Esophagus muscularis mucosa (tissue), 4 donors: ENCODE results near the gene MATCAP1. TPM values are rescaled to one million over a fixed set of nuclear protein-coding genes. Genes with fewer than 3 reads are reported as not detected.

Experiments used
- DNase-seq: peaks from one replicate; pipeline ENCODE4 v3.0.0-alpha.2; 2017; ENCODE audit errors: extremely low spot score
- H3K27ac ChIP-seq, 4 donors: fragments of 200-600 bp; sonication (generic); replicated peaks in 1 of 4; 1 replicate in 3 of 4; 2 replicates in 1 of 4; pipeline ENCODE4 v1.5.1; 2016 to 2019; ENCODE audit warnings: mild to moderate bottlenecking in 1 of 4
- H3K27me3 ChIP-seq, 4 donors: fragments of 200-600 bp; sonication (generic); one replicate each; pipeline versions ENCODE4 v1.5.1 to v1.6.0; 2016 to 2019
- H3K36me3 ChIP-seq, 4 donors: fragments of 200-600 bp; sonication (generic); one replicate each; pipeline ENCODE4 v1.5.1; 2016 to 2019
- H3K4me1 ChIP-seq, 4 donors: fragments of 200-600 bp; sonication (generic); one replicate each; pipeline ENCODE4 v1.5.1; 2016 to 2019
- H3K4me3 ChIP-seq, 4 donors: fragments of 200-600 bp; sonication (generic); 1 replicate in 2 of 4; 2 replicates in 2 of 4; pipeline ENCODE4 v1.5.1; 2016 to 2019; ENCODE audit warnings: mild to moderate bottlenecking in 4 of 4, moderate library complexity in 1 of 4
- H3K9me3 ChIP-seq, 4 donors: fragments of 200-600 bp; sonication (generic); 1 replicate in 3 of 4; 2 replicates in 1 of 4; pipeline ENCODE4 v1.5.1; 2016 to 2019
- EP300 ChIP-seq: sonication (generic); formaldehyde crosslinking; IDR thresholded peaks from one replicate; pipeline ENCODE4 v1.6.1; 2017; ENCODE audit warnings: antibody characterized with exemption
- POLR2A ChIP-seq: fragments of 450-650 bp; IDR thresholded peaks from one replicate; pipeline ENCODE4 v1.6.1; 2017; ENCODE audit warnings: antibody characterized with exemption, moderate library complexity, mild to moderate bottlenecking, low read depth
- POLR2AphosphoS5 ChIP-seq, 2 donors: sonication (generic); formaldehyde crosslinking; IDR thresholded peaks; one replicate each; pipeline ENCODE4 v1.6.1; 2017; ENCODE audit warnings: antibody characterized with exemption in 2 of 2
- WGBS: methylation state at CpG from one replicate; pipeline ENCODE4 v1.1.5; 2018; 5-methylcytosine and 5-hydroxymethylcytosine counted together
- intact Hi-C: fragments of 100-400 bp; cut with DNase I; formaldehyde crosslinking; loops from one replicate; pipeline ENCODE4 v1.15.1; 2023
- total RNA-seq, 4 donors: library from RNA; depleted of rRNA; stranded (reverse); fragments of >200 nt; gene quantifications; one replicate each; pipeline versions ENCODE4 v1.1.0 to v1.2.1, GENCODE V29; 2016
- TF ChIP-seq, protein P1 (sequence below), 3 experiments: fragments of 200-600 bp in 2 of 3; fragments of 450-650 bp in 1 of 3; sonication (generic) in 2 of 3; IDR thresholded peaks; one replicate each; pipeline ENCODE4 v1.5.1; 2017 to 2019; ENCODE audit warnings: antibody characterized with exemption in 3 of 3, mild to moderate bottlenecking in 2 of 3, moderate library complexity in 1 of 3

MATCAP1 gene
- total RNA-seq, 4 donors from 2014 or later, result 7.8 to 17.7 (median 11.2) TPM

DNA sequence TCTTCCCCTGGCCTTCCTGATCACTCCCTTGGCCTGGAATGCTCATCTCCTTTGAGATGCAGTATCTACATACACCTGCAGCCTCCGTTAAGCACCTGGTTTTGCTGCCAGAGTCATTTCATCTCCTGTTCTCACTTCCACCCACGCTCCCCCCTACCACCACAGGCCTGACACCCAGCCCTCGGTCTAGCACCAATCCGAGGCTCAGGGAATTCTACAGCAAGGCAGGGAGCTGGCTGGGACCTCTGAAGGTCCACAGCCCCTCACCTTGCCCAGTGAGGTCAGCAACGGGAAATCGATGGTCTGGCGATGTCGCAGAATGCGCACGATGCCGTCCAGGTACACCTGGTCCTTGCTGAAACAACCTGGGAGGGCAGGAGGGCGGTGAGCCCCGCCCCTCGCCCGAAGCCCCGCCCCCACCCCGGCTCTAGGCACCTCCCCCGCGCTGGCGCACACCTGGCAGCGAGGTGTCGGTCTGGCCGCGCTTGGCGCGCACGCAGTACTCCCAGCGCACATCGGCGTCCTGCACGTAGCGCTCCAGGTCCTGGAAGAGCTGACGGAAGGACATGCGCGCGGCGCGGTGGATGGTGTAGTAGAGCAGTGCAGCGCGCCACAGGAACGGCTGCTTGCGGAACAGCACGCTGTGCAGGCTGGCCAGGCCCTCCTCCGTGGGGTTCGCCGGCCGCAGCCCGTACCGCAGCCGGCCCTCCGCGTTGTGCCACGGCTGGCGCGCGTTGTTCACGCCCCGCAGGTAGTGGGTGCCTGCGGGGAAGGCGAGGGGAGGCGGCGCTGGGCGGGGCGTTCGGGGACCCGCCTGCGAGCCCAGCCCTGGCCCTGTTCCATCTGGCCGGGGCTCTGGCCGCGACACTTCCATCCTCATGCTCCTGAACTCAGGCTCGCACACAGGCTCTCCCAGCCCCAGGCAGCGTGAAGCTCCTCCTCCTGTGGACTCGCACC, 5.7 kb downstream of the MATCAP1 start:
- Histone ChIP-seq H3K9me3 (no peaks in the 10 kb centered on the region), H3K27me3 (no peaks in the 10 kb centered on the region), H3K4me1 (peaks cover 35 to 94% (median 77%) of the 10 kb centered on the region in 4 donors), H3K27ac (peak overlapping the region; percentile 63 to 78 (median 72)), H3K4me3 (peak overlapping the region; percentile 50 to 62 (median 53)), H3K36me3 (peaks cover 0 to 16% (median 9%) of the 10 kb centered on the region in 4 donors)
- TF ChIP-seq EP300, result no peak
- TF ChIP-seq POLR2A, result no peak
- TF ChIP-seq POLR2AphosphoS5 (IDR thresholded peaks at IDR 0.05), result peak; percentile 65 to 68
- TF ChIP-seq, protein P1, sequence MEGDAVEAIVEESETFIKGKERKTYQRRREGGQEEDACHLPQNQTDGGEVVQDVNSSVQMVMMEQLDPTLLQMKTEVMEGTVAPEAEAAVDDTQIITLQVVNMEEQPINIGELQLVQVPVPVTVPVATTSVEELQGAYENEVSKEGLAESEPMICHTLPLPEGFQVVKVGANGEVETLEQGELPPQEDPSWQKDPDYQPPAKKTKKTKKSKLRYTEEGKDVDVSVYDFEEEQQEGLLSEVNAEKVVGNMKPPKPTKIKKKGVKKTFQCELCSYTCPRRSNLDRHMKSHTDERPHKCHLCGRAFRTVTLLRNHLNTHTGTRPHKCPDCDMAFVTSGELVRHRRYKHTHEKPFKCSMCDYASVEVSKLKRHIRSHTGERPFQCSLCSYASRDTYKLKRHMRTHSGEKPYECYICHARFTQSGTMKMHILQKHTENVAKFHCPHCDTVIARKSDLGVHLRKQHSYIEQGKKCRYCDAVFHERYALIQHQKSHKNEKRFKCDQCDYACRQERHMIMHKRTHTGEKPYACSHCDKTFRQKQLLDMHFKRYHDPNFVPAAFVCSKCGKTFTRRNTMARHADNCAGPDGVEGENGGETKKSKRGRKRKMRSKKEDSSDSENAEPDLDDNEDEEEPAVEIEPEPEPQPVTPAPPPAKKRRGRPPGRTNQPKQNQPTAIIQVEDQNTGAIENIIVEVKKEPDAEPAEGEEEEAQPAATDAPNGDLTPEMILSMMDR (IDR thresholded peaks at IDR 0.05), result peak in 1 of 3 experiments; percentile 30
- DNase-seq, result no peak
- WGBS, result 19% methylated on average over 10 of the region's 73 CpGs
- intact Hi-C loops, result no loop called here

DNA sequence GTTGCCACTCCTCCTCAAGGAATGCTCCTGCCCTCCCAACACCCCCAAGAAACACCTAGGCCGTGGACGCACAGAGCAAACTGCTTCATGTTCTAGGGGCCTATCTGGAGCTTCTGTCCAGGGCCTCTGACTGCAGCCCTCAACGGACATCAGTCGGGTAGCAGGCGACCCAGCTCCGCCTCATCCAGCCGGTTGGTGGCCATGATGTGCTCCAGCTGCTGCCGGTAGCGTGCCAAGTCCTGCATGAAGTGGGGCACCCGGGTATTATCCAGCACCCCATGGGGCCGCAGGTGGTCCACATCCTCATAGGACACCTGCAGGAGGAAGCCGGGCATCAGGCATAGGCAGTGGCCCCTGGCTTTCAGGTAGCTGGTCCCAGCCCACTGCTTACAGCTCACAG, 7.1 kb downstream of the MATCAP1 start:
- Histone ChIP-seq H3K27ac (no peak overlapping the region), H3K9me3 (no peaks in the 10 kb centered on the region), H3K27me3 (no peaks in the 10 kb centered on the region), H3K4me1 (peaks cover 39 to 95% (median 75%) of the 10 kb centered on the region in 4 donors), H3K4me3 (no peak overlapping the region), H3K36me3 (peaks cover 0 to 16% (median 9%) of the 10 kb centered on the region in 4 donors)
- TF ChIP-seq POLR2AphosphoS5 (IDR thresholded peaks at IDR 0.05), result no peak
- TF ChIP-seq POLR2A, result no peak
- TF ChIP-seq, protein P1 (IDR thresholded peaks at IDR 0.05), result no peak
- no peak for TF ChIP-seq EP300
- DNase-seq, result no peak
- no CpG with 5 or more reads among the region's 12 CpGs for WGBS
- intact Hi-C loops, result no loop called here

DNA sequence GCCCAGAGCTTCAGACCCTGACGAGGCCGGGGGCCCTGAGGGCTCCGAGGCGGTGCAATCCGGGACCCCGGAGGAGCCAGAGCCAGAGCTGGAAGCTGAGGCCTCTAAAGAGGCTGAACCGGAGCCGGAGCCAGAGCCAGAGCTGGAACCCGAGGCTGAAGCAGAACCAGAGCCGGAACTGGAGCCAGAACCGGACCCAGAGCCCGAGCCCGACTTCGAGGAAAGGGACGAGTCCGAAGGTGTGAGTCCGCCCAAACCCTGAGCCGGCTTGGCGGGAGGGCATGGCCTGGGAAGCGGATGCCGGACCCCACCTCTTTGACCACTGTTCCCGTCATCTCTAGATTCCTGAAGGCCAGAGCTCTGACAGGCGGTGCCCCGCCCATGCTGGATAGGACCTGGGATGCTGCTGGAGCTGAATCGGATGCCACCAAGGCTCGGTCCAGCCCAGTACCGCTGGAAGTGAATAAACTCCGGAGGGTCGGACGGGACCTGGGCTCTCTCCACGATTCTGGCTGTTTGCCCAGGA, 9.0 kb downstream of the MATCAP1 start:
- WGBS, result 40% methylated on average over 4 of the region's 31 CpGs
- intact Hi-C loops, result no loop called here
- no peak for DNase-seq
- Histone ChIP-seq H3K27me3 (no peaks in the 10 kb centered on the region), H3K4me1 (peaks cover 50 to 96% (median 81%) of the 10 kb centered on the region in 4 donors), H3K9me3 (no peaks in the 10 kb centered on the region), H3K36me3 (peaks cover 0 to 16% (median 9%) of the 10 kb centered on the region in 4 donors), H3K27ac (peak overlapping the region; percentile 89 to 97 (median 95)), H3K4me3 (peak overlapping the region; percentile 56 to 66 (median 57))
- no peak for TF ChIP-seq POLR2A
- TF ChIP-seq, protein P1 (IDR thresholded peaks at IDR 0.05), result no peak
- TF ChIP-seq EP300, result no peak
- TF ChIP-seq POLR2AphosphoS5 (IDR thresholded peaks at IDR 0.05), result no peak

DNA sequence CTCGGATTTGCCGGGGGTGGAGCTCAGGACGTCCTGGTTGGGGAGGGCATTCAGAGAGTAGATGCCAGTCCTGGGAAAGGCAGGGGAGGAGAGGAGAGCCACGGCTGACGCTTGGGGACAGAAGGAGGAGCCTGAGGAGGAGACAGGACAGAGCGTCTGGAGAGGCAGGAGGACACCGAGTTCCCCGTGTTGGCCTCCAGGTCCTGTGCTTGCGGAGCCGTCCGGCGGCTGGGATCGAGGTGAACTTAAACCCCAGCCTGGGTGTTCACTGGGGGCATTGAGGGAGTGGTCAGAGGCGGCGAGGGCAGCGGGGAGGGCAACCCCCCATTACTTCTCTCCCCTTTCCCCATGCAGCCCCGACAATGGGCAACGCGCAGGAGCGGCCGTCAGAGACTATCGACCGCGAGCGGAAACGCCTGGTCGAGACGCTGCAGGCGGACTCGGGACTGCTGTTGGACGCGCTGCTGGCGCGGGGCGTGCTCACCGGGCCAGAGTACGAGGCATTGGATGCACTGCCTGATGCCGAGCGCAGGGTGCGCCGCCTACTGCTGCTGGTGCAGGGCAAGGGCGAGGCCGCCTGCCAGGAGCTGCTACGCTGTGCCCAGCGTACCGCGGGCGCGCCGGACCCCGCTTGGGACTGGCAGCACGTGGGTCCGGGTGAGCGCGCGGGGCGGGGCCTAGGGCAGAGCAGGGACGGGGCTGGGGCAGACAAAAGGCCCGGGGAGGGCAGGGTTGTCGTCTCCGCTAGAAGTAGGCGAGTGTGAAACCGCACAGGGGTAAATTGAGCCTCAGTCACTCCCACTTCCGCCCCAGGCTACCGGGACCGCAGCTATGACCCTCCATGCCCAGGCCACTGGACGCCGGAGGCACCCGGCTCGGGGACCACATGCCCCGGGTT, 9.7 kb downstream of the MATCAP1 start:
- WGBS, result 3% methylated on average over 45 of the region's 71 CpGs
- intact Hi-C loops, result no loop called here
- H3K4me1 ChIP-seq, result peaks cover 57 to 96% (median 85%) of the 10 kb centered on the region in 4 donors

More for the DNA sequence above, 9.7 kb downstream of the MATCAP1 start:
- Histone ChIP-seq H3K9me3 (no peaks in the 10 kb centered on the region), H3K27ac (peak overlapping the region; percentile 89 to 97 (median 95)), H3K36me3 (peaks cover 0 to 16% (median 9%) of the 10 kb centered on the region in 4 donors), H3K27me3 (no peaks in the 10 kb centered on the region), H3K4me3 (peak overlapping the region; percentile 56 to 66 (median 57))
- TF ChIP-seq POLR2AphosphoS5 (IDR thresholded peaks at IDR 0.05) (peak; percentile 81 to 94), POLR2A (peak; percentile 39), EP300 (peak; percentile 55)
- TF ChIP-seq, protein P1 (IDR thresholded peaks at IDR 0.05), result peak; percentile 38 to 45 (median 42)
- DNase-seq, result peak; percentile 94
